Measurements from ENCODE around the gene DMD. TPM values are rescaled to one million over a fixed set of nuclear protein-coding genes. Genes with fewer than 3 reads are reported as not detected.

The DMD gene
- polyA plus RNA-seq, 2 of the 4 experiments (the other 2 are of a cell fraction) = 0.03 TPM; not detected in 1

GRCh38 chrX:31237189-31237588, 1974.2 kb downstream of the DMD start:
- Histone ChIP-seq H3K27ac (no peak overlapping the region), H3K4me3 (no peak overlapping the region), H3K4me2 (no peak overlapping the region), H3K9me3 (no peaks in the 10 kb centered on the region), H3K4me1 (no peaks in the 10 kb centered on the region)
- WGBS (ENCODE audit: missing lambda C conversion rate) = 91% methylated on average over 1 of the region's 1 CpG
- ATAC-seq = no peak
- no peak for TF ChIP-seq FOSL2 (IDR thresholded peaks at IDR 0.05)
- no peak for TF ChIP-seq FOSL2 (CRISPR knock-in tag; IDR thresholded peaks at IDR 0.05)
- TF ChIP-seq BHLHE40 (IDR thresholded peaks at IDR 0.05; ENCODE audit: low read depth, low read length) = no peak
- TF ChIP-seq BCL3 (IDR thresholded peaks at IDR 0.05) = no peak
- no peak for TF ChIP-seq POLR2A (IDR thresholded peaks at IDR 0.05; ENCODE audit: low read length)
- no peak for TF ChIP-seq RARB (CRISPR knock-in tag; IDR thresholded peaks at IDR 0.05)
- no peak for TF ChIP-seq NPAS2 (CRISPR knock-in tag; IDR thresholded peaks at IDR 0.05; ENCODE audit: borderline replicate concordance)
- TF ChIP-seq EP300 (IDR thresholded peaks at IDR 0.05) = no peak
- no peak for TF ChIP-seq USF2 (IDR thresholded peaks at IDR 0.05)
- TF ChIP-seq MYC (IDR thresholded peaks at IDR 0.05; ENCODE audit: borderline replicate concordance, low read length) = no peak
- no peak for TF ChIP-seq PHF8 (IDR thresholded peaks at IDR 0.05; ENCODE audit: borderline replicate concordance, low read depth)
- no peak for TF ChIP-seq ELK1 (IDR thresholded peaks at IDR 0.05; ENCODE audit: low read depth, low read length)
- no peak for TF ChIP-seq ESRRA (IDR thresholded peaks at IDR 0.05; ENCODE audit: borderline replicate concordance, low read length)
- no peak for TF ChIP-seq HOXB5 (CRISPR knock-in tag; IDR thresholded peaks at IDR 0.05)
- CTCF ChIA-PET = interaction anchor here (1.1 kb wide), 1 partner anchor 8 kb away, joined by 3 read pairs; no protein-coding TSS in a partner anchor
- POLR2A ChIA-PET = no interaction called here
- no peak for DNase-seq (ENCODE audit: low read depth in 1 of 2, low spot score in 1 of 2)
- no peak for FAIRE-seq

GRCh38 chrX:31236231-31236630, 1975.1 kb downstream of the DMD start:
- H3K27ac ChIP-seq = no peak overlapping the region
- 46% methylated on average over 6 of the region's 6 CpGs for WGBS (ENCODE audit: missing lambda C conversion rate)
- H3K4me3 ChIP-seq = no peak overlapping the region
- ChIA-PET CTCF (interaction anchor here (1.2 kb wide), 1 partner anchor 22 kb away, joined by 3 read pairs; no protein-coding TSS in a partner anchor), POLR2A (no interaction called here)
- no peak for TF ChIP-seq MAFK (IDR thresholded peaks at IDR 0.05; ENCODE audit: partially characterized antibody)
- no peak for TF ChIP-seq CEBPB (IDR thresholded peaks at IDR 0.05)
- no peak for TF ChIP-seq FOSB (CRISPR knock-in tag; IDR thresholded peaks at IDR 0.05)
- TF ChIP-seq ZNF302 (CRISPR knock-in tag; IDR thresholded peaks at IDR 0.05) = no peak
- no peak for TF ChIP-seq HOXB5 (CRISPR knock-in tag; IDR thresholded peaks at IDR 0.05)
- H3K4me1 ChIP-seq = no peaks in the 10 kb centered on the region
- DNase-seq (ENCODE audit: low read depth in 1 of 2, low spot score in 1 of 2) (no peak), ATAC-seq (no peak), FAIRE-seq (no peak)
- no peak overlapping the region for H3K4me2 ChIP-seq
- no peaks in the 10 kb centered on the region for H3K9me3 ChIP-seq

DNA sequence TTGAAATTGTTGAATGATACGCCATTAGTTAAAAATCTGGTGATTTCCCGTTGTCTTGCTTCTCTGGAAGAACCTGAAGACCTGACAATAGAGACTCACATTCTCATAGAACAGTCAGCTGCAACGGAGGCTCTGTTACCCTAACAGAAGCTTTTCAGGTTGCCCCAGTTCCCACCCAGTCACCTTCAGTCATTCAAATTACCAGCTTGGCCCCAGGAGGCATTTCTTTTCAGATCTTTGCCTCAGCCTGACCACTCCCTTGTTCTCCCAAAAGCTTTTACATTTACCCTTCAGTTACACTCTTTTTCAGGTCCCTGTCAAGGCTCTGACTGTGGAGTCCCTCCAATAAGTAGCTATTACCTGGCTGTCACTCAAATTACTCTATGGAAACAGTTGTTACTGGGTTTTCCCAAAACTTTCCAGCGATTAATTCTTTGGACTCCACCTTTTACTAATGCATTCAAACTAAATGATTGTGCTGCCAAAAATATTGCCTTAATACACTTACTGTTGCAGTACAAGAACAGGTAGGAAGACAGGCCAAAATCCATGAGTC, 1977.3 kb downstream of the DMD start:
- no peaks in the 10 kb centered on the region for H3K4me1 ChIP-seq
- H3K4me2 ChIP-seq = no peak overlapping the region
- 0% methylated on average over 4 of the region's 4 CpGs for WGBS (ENCODE audit: missing lambda C conversion rate)
- POLR2A ChIA-PET = no interaction called here
- CTCF ChIA-PET = no interaction called here
- no peak overlapping the region for H3K4me3 ChIP-seq
- FAIRE-seq (no peak), DNase-seq (ENCODE audit: low read depth in 1 of 2, low spot score in 1 of 2) (no peak), ATAC-seq (no peak)
- no peak overlapping the region for H3K27ac ChIP-seq
- H3K9me3 ChIP-seq = no peaks in the 10 kb centered on the region
- no peak for TF ChIP-seq EHF (CRISPR knock-in tag; IDR thresholded peaks at IDR 0.05)
- no peak for TF ChIP-seq EP300 (IDR thresholded peaks at IDR 0.05)
- no peak for TF ChIP-seq ZC3H11A (IDR thresholded peaks at IDR 0.05)
- TF ChIP-seq ZNF302 (CRISPR knock-in tag; IDR thresholded peaks at IDR 0.05) = no peak
- no peak for TF ChIP-seq CTCF (IDR thresholded peaks at IDR 0.05)
- no peak for TF ChIP-seq CHD4 (IDR thresholded peaks at IDR 0.05; ENCODE audit: borderline replicate concordance)
- no peak for TF ChIP-seq ZSCAN20 (CRISPR knock-in tag; IDR thresholded peaks at IDR 0.05)
- TF ChIP-seq, protein P1, sequence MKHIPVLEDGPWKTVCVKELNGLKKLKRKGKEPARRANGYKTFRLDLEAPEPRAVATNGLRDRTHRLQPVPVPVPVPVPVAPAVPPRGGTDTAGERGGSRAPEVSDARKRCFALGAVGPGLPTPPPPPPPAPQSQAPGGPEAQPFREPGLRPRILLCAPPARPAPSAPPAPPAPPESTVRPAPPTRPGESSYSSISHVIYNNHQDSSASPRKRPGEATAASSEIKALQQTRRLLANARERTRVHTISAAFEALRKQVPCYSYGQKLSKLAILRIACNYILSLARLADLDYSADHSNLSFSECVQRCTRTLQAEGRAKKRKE (CRISPR knock-in tag; IDR thresholded peaks at IDR 0.05; ENCODE audit: low read depth) = no peak
- no peak for TF ChIP-seq HDAC2 (IDR thresholded peaks at IDR 0.05)
- no peak for TF ChIP-seq HEYL (CRISPR knock-in tag; IDR thresholded peaks at IDR 0.05)
- TF ChIP-seq POLR2AphosphoS2 (conservative IDR thresholded peaks at IDR 0.05; ENCODE audit: low read length) = no peak
- TF ChIP-seq KDM1A (IDR thresholded peaks at IDR 0.05; ENCODE audit: low read depth) = no peak
- TF ChIP-seq HOXA7 (CRISPR knock-in tag; IDR thresholded peaks at IDR 0.05) = no peak
- TF ChIP-seq CBX2 (IDR thresholded peaks at IDR 0.05; ENCODE audit: borderline replicate concordance, low read depth) = no peak
- TF ChIP-seq CHD2 (IDR thresholded peaks at IDR 0.05; ENCODE audit: low read length, partially characterized antibody) = no peak

All from A549 (cell line).